Activated naive CD8-positive, alpha-beta T cell treated with anti-CD3 and anti-CD28 coated beads, Interleukin-2, amount 10 ng/mL, durations not matched to agents 7 days and 5 days (primary cell): ENCODE results near the gene XRRA1. TPM values are rescaled to one million over a fixed set of nuclear protein-coding genes. Genes with fewer than 3 reads are reported as not detected.

Source experiments
- ATAC-seq: fragments of 150-1000 bp; cut with Tn5 transposase; one replicate; pipeline ENCODE4 v1.10.0; 2021; ENCODE audit warnings: low read depth, moderate library complexity
- POLR2A ChIA-PET: fragments of 350-600 bp; sonication (Branson Sonifier 250); formaldehyde crosslinking; loops from one replicate; lab custom pipeline; 2021; ENCODE audit warnings: antibody characterized with exemption; lab: Charles Lee
- DNase-seq: peaks from one replicate; pipeline ENCODE4 v3.0.0; 2021
- H3K27ac Mint-ChIP-seq: one replicate; pipeline ENCODE4 v1.8.0; 2022; ENCODE audit warnings: mild to moderate bottlenecking, mixed read lengths
- H3K27me3 Mint-ChIP-seq: one replicate; pipeline ENCODE4 v1.8.0; 2022; ENCODE audit warnings: mild to moderate bottlenecking, moderate library complexity, mixed read lengths
- H3K36me3 Mint-ChIP-seq: one replicate; pipeline ENCODE4 v1.8.0; 2021; ENCODE audit warnings: mild to moderate bottlenecking, mixed read lengths
- H3K4me1 Mint-ChIP-seq: one replicate; pipeline ENCODE4 v1.8.0; 2021; ENCODE audit warnings: mixed read lengths
- H3K4me3 Mint-ChIP-seq: one replicate; pipeline ENCODE4 v1.8.0; 2022; ENCODE audit warnings: mild to moderate bottlenecking, moderate library complexity, mixed read lengths
- H3K9me3 Mint-ChIP-seq: one replicate; pipeline ENCODE4 v1.8.0; 2021; ENCODE audit warnings: mixed read lengths
- total RNA-seq, 2 experiments: library from RNA; stranded (reverse); gene quantifications; one replicate each; pipeline ENCODE4 v1.2.3, GENCODE V29; 2021

Gene XRRA1
- total RNA-seq, 2 experiments from 2014 or later, result 36.0 to 42.9 TPM

GRCh38 chr11:74941492-74941891 is 7.4 kb downstream of the XRRA1 start:
- ATAC-seq, result no peak

GRCh38 chr11:74937696-74938475 is 11.0 kb downstream of the XRRA1 start:
- ATAC-seq (no peak), DNase-seq (no peak)
- POLR2A ChIA-PET, result no interaction called here
- H3K4me1 Mint-ChIP-seq, result peaks cover 21% of the 10 kb centered on the region
- H3K27me3 Mint-ChIP-seq, result no peaks in the 10 kb centered on the region
- H3K4me3 Mint-ChIP-seq, result no peak overlapping the region
- peaks cover 55% of the 10 kb centered on the region for H3K36me3 Mint-ChIP-seq
- no peak overlapping the region for H3K27ac Mint-ChIP-seq
- no peaks in the 10 kb centered on the region for H3K9me3 Mint-ChIP-seq

More at GRCh38 chr11:74941492-74941891, 7.4 kb downstream of the XRRA1 start:
- no peaks in the 10 kb centered on the region for H3K27me3 Mint-ChIP-seq
- H3K9me3 Mint-ChIP-seq, result no peaks in the 10 kb centered on the region
- H3K4me3 Mint-ChIP-seq, result no peak overlapping the region
- no peak for DNase-seq
- peaks cover 45% of the 10 kb centered on the region for H3K36me3 Mint-ChIP-seq
- POLR2A ChIA-PET, result no interaction called here
- no peak overlapping the region for H3K27ac Mint-ChIP-seq
- peaks cover 11% of the 10 kb centered on the region for H3K4me1 Mint-ChIP-seq

- Mint-ChIP-seq H3K4me3 (no peak overlapping the region), H3K4me1 (peaks cover 26% of the 10 kb centered on the region), H3K27ac (no peak overlapping the region), H3K27me3 (no peaks in the 10 kb centered on the region), H3K36me3 (peaks cover 54% of the 10 kb centered on the region), H3K9me3 (no peaks in the 10 kb centered on the region)
- no peak for DNase-seq
- ATAC-seq, result no peak
- POLR2A ChIA-PET, result no interaction called here
Measured at GRCh38 chr11:74936976-74937375, 11.9 kb downstream of the XRRA1 start.

GRCh38 chr11:74936087-74936486 is 12.8 kb downstream of the XRRA1 start:
- DNase-seq (no peak), ATAC-seq (no peak)
- no peak overlapping the region for H3K4me3 Mint-ChIP-seq
- no peak overlapping the region for H3K27ac Mint-ChIP-seq
- POLR2A ChIA-PET, result no interaction called here
- peaks cover 23% of the 10 kb centered on the region for H3K4me1 Mint-ChIP-seq
- no peaks in the 10 kb centered on the region for H3K9me3 Mint-ChIP-seq
- peaks cover 52% of the 10 kb centered on the region for H3K36me3 Mint-ChIP-seq
- no peaks in the 10 kb centered on the region for H3K27me3 Mint-ChIP-seq

- POLR2A ChIA-PET, result no interaction called here
- Mint-ChIP-seq H3K4me3 (no peak overlapping the region), H3K27me3 (no peaks in the 10 kb centered on the region), H3K27ac (peak overlapping the region; percentile 46), H3K36me3 (peaks cover 48% of the 10 kb centered on the region), H3K9me3 (no peaks in the 10 kb centered on the region), H3K4me1 (peaks cover 23% of the 10 kb centered on the region)
- DNase-seq (no peak), ATAC-seq (no peak)
Measured at GRCh38 chr11:74935285-74935684, 13.6 kb downstream of the XRRA1 start.

- POLR2A ChIA-PET, result interaction anchor here (0.7 to 2.7 kb wide), 2 partner anchors 15 to 745 kb away, joined by 3 to 15 read pairs; partner anchors contain the start of genes SPCS2 and XRRA1
- ATAC-seq, result no peak
Measured at GRCh38 chr11:74933765-74934164, 15.1 kb downstream of the XRRA1 start.

GRCh38 chr11:74932797-74933196 is 16.1 kb downstream of the XRRA1 start:
- no peaks in the 10 kb centered on the region for H3K9me3 Mint-ChIP-seq
- ATAC-seq (peak; percentile 69), DNase-seq (no peak)
- H3K4me1 Mint-ChIP-seq, result peaks cover 21% of the 10 kb centered on the region
- POLR2A ChIA-PET, result interaction anchor here (0.7 to 2.7 kb wide), 3 partner anchors 16 to 746 kb away, joined by 3 to 15 read pairs (median 4); partner anchors contain the start of genes SPCS2 and XRRA1
- peak overlapping the region; percentile 7 for H3K4me3 Mint-ChIP-seq
- H3K27ac Mint-ChIP-seq, result peak overlapping the region; percentile 71
- H3K27me3 Mint-ChIP-seq, result no peaks in the 10 kb centered on the region
- H3K36me3 Mint-ChIP-seq, result peaks cover 37% of the 10 kb centered on the region

More at GRCh38 chr11:74933765-74934164, 15.1 kb downstream of the XRRA1 start:
- Mint-ChIP-seq H3K4me3 (peak overlapping the region; percentile 43), H3K9me3 (no peaks in the 10 kb centered on the region), H3K4me1 (peaks cover 21% of the 10 kb centered on the region), H3K36me3 (peaks cover 40% of the 10 kb centered on the region), H3K27ac (peak overlapping the region; percentile 66), H3K27me3 (no peaks in the 10 kb centered on the region)
- no peak for DNase-seq

- Mint-ChIP-seq H3K9me3 (no peaks in the 10 kb centered on the region), H3K36me3 (peaks cover 34% of the 10 kb centered on the region), H3K4me3 (peak overlapping the region; percentile 9), H3K4me1 (peaks cover 21% of the 10 kb centered on the region), H3K27ac (peak overlapping the region; percentile 48), H3K27me3 (no peaks in the 10 kb centered on the region)
- POLR2A ChIA-PET, result interaction anchor here (2.7 kb wide), 1 partner anchor 17 kb away, joined by 15 read pairs; the partner anchor contains the start of genes SPCS2 and XRRA1
- DNase-seq (no peak), ATAC-seq (peak; percentile 37)
Measured at GRCh38 chr11:74932169-74932568, 16.7 kb downstream of the XRRA1 start.

GRCh38 chr11:74929431-74930363 is 19.2 kb downstream of the XRRA1 start:
- DNase-seq (no peak), ATAC-seq (peak; percentile 49)
- POLR2A ChIA-PET, result interaction anchor here (1.2 to 1.4 kb wide), 2 partner anchors 19 to 311 kb away, joined by 4 read pairs; partner anchors contain the start of genes SPCS2, TPBGL and XRRA1
- H3K9me3 Mint-ChIP-seq, result no peaks in the 10 kb centered on the region
- no peak overlapping the region for H3K27ac Mint-ChIP-seq
- peaks cover 37% of the 10 kb centered on the region for H3K4me1 Mint-ChIP-seq
- H3K36me3 Mint-ChIP-seq, result peaks cover 24% of the 10 kb centered on the region
- H3K27me3 Mint-ChIP-seq, result no peaks in the 10 kb centered on the region
- H3K4me3 Mint-ChIP-seq, result no peak overlapping the region

- POLR2A ChIA-PET, result interaction anchor here (0.7 to 1.2 kb wide), 2 partner anchors 21 to 178 kb away, joined by 3 read pairs; partner anchors contain the start of genes SPCS2 and XRRA1
- Mint-ChIP-seq H3K27ac (peak overlapping the region; percentile 47), H3K4me1 (peaks cover 22% of the 10 kb centered on the region), H3K4me3 (no peak overlapping the region), H3K27me3 (no peaks in the 10 kb centered on the region), H3K36me3 (peaks cover 18% of the 10 kb centered on the region), H3K9me3 (no peaks in the 10 kb centered on the region)
- DNase-seq (no peak), ATAC-seq (no peak)
Measured at GRCh38 chr11:74927496-74927895, 21.4 kb downstream of the XRRA1 start.

GRCh38 chr11:74926304-74927030 is 22.4 kb downstream of the XRRA1 start:
- peaks cover 18% of the 10 kb centered on the region for H3K4me1 Mint-ChIP-seq
- peaks cover 19% of the 10 kb centered on the region for H3K36me3 Mint-ChIP-seq
- peak; percentile 51 for DNase-seq
- ATAC-seq, result peak; percentile 85
- H3K9me3 Mint-ChIP-seq, result no peaks in the 10 kb centered on the region
- H3K27me3 Mint-ChIP-seq, result no peaks in the 10 kb centered on the region
- peak overlapping the region; percentile 71 for H3K27ac Mint-ChIP-seq
- H3K4me3 Mint-ChIP-seq, result peak overlapping the region; percentile 60
- POLR2A ChIA-PET, result interaction anchor here (0.7 to 1.8 kb wide), 3 partner anchors 22 to 177 kb away, joined by 3 to 9 read pairs (median 3); partner anchors contain the start of genes SPCS2 and XRRA1

GRCh38 chr11:74925281-74925680 is 23.6 kb downstream of the XRRA1 start:
- POLR2A ChIA-PET, result interaction anchor here (1.8 kb wide), 1 partner anchor 24 kb away, joined by 9 read pairs; the partner anchor contains the start of genes SPCS2 and XRRA1
- H3K27ac Mint-ChIP-seq, result peak overlapping the region; percentile 71
- H3K36me3 Mint-ChIP-seq, result peaks cover 23% of the 10 kb centered on the region

More at GRCh38 chr11:74925281-74925680, 23.6 kb downstream of the XRRA1 start:
- H3K4me1 Mint-ChIP-seq, result peaks cover 18% of the 10 kb centered on the region
- ATAC-seq, result no peak
- H3K9me3 Mint-ChIP-seq, result no peaks in the 10 kb centered on the region
- peak overlapping the region; percentile 6 for H3K4me3 Mint-ChIP-seq
- DNase-seq, result no peak
- H3K27me3 Mint-ChIP-seq, result no peaks in the 10 kb centered on the region
